ENCODE data around the gene SRSF9. TPM values are rescaled to one million over a fixed set of nuclear protein-coding genes. Genes with fewer than 3 reads are reported as not detected.

The SRSF9 gene
- total and polyA plus RNA-seq, 2 donors: 152 to 178 TPM

- no peaks in the 10 kb centered on the region for H3K9me3 ChIP-seq (ENCODE audit: control insufficient read depth in 2 of 2, insufficient read depth in 1 of 2, low read length in 1 of 2)
- no peaks in the 10 kb centered on the region for H3K4me1 ChIP-seq (ENCODE audit: control insufficient read depth in 2 of 2, insufficient read depth in 2 of 2, low read length in 2 of 2)
- WGBS: 93% methylated on average over 7 of the region's 7 CpGs
- no peak overlapping the region for H3K27ac ChIP-seq (ENCODE audit: low read depth in 1 of 2, low read length in 1 of 2)
- H3K4me3 ChIP-seq (ENCODE audit: low read length in 2 of 2): no peak overlapping the region
- peaks cover 0 to 3% of the 10 kb centered on the region in 2 donors for H3K27me3 ChIP-seq (ENCODE audit: control insufficient read depth in 2 of 2, insufficient read depth in 1 of 2, low read length in 1 of 2)
- no peak for DNase-seq (ENCODE audit: low read depth in 6 of 9, low spot score in 9 of 9)
- H3K36me3 ChIP-seq (ENCODE audit: control insufficient read depth in 2 of 2, insufficient read depth in 2 of 2, low read length in 1 of 2): no peaks in the 10 kb centered on the region
Observed at GRCh38 chr12:120412421-120412820, 57.1 kb downstream of the SRSF9 start.

Other genes with a start within 250 kb of the SRSF9 start
- 7.2 TPM for gene PXN, start 204.0 kb downstream of the SRSF9 start, total RNA-seq
- gene PXN, start 204.0 kb downstream of the SRSF9 start, polyA plus RNA-seq: 112 TPM
- gene RNU4-2, start 177.8 kb downstream of the SRSF9 start, total RNA-seq: 19,743 TPM
- gene RNU4-2, start 177.8 kb downstream of the SRSF9 start, polyA plus RNA-seq: not detected
- 7,767 TPM for gene RNU4-1, start 176.5 kb downstream of the SRSF9 start, total RNA-seq
- gene RNU4-1, start 176.5 kb downstream of the SRSF9 start, polyA plus RNA-seq: not detected
- 2.8 TPM for gene SIRT4, start 167.4 kb downstream of the SRSF9 start, total RNA-seq
- gene SIRT4, start 167.4 kb downstream of the SRSF9 start, polyA plus RNA-seq: 2.8 TPM
- gene PLA2G1B, start 142.0 kb downstream of the SRSF9 start, total RNA-seq: 0.09 TPM
- 1.5 TPM for gene PLA2G1B, start 142.0 kb downstream of the SRSF9 start, polyA plus RNA-seq
- 0.05 TPM for gene MSI1, start 100.6 kb downstream of the SRSF9 start, total RNA-seq
- 0.25 TPM for gene MSI1, start 100.6 kb downstream of the SRSF9 start, polyA plus RNA-seq
- 443 TPM for gene COX6A1, start 31.6 kb downstream of the SRSF9 start, total RNA-seq
- gene COX6A1, start 31.6 kb downstream of the SRSF9 start, polyA plus RNA-seq: 494 TPM
- 34.8 TPM for gene TRIAP1, start 23.4 kb downstream of the SRSF9 start, total RNA-seq
- 50.3 TPM for gene TRIAP1, start 23.4 kb downstream of the SRSF9 start, polyA plus RNA-seq
- gene GATC, start 23.3 kb downstream of the SRSF9 start, total RNA-seq: 22.8 TPM
- gene GATC, start 23.3 kb downstream of the SRSF9 start, polyA plus RNA-seq: 14.4 TPM
- gene DYNLL1, start 26.4 kb upstream of the SRSF9 start, total RNA-seq: 248 TPM
- gene DYNLL1, start 26.4 kb upstream of the SRSF9 start, polyA plus RNA-seq: 410 TPM
- 32.6 TPM for gene COQ5, start 59.4 kb upstream of the SRSF9 start, total RNA-seq
- gene COQ5, start 59.4 kb upstream of the SRSF9 start, polyA plus RNA-seq: 47.5 TPM
- gene RNF10, start 64.6 kb upstream of the SRSF9 start, total RNA-seq: 44.8 TPM
- gene RNF10, start 64.6 kb upstream of the SRSF9 start, polyA plus RNA-seq: 165 TPM
- 55.4 TPM for gene POP5, start 111.7 kb upstream of the SRSF9 start, total RNA-seq
- gene POP5, start 111.7 kb upstream of the SRSF9 start, polyA plus RNA-seq: 95.1 TPM
- 0.24 TPM for gene CABP1, start 170.9 kb upstream of the SRSF9 start, total RNA-seq
- 1.0 TPM for gene CABP1, start 170.9 kb upstream of the SRSF9 start, polyA plus RNA-seq
- gene MLEC, start 217.4 kb upstream of the SRSF9 start, total RNA-seq: 52.0 TPM
- 18.5 TPM for gene MLEC, start 217.4 kb upstream of the SRSF9 start, polyA plus RNA-seq
- gene UNC119B, start 240.7 kb upstream of the SRSF9 start, total RNA-seq: 9.3 TPM
- gene UNC119B, start 240.7 kb upstream of the SRSF9 start, polyA plus RNA-seq: 12.0 TPM

Data from thymus (tissue), 11 donors.